Stimulated activated CD4-positive, alpha-beta T cell treated with anti-CD3 and anti-CD28 coated beads, Interleukin-4, amount 100 ng/mL, for 48 hours (primary cell): Measurements from ENCODE around the gene FAM120A.

Experiments
- DNase-seq, 2 donors: peaks; one replicate each; pipeline ENCODE4 v3.0.0-alpha.2; 2020; ENCODE audit warnings: low read depth in 2 of 2

FAM120A gene

GRCh38 chr9:93594041-93594756, 142.7 kb downstream of the FAM120A start:
- DNase-seq = no peak

DNA sequence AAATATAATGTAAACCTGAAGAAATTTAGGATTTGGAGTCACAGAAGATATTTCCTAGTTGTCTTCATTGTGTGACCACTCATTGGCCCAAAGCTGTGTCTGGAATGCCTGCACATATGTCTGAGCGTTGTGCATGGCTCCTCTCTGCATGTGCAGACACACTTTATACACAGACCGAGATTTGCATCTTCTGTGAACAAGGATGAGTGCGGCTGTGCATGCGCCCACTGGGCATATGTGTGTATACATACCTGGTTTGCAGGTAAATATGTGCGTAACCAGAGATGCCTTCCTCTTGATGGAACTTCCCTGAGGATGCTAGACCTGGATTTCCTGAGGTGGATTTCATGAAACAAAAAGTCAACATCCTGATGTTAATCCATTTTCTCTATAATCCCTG, 144.0 kb downstream of the FAM120A start:
- no peak for DNase-seq

- no peak for DNase-seq
Observed at GRCh38 chr9:93595861-93596365, 144.4 kb downstream of the FAM120A start.

DNA sequence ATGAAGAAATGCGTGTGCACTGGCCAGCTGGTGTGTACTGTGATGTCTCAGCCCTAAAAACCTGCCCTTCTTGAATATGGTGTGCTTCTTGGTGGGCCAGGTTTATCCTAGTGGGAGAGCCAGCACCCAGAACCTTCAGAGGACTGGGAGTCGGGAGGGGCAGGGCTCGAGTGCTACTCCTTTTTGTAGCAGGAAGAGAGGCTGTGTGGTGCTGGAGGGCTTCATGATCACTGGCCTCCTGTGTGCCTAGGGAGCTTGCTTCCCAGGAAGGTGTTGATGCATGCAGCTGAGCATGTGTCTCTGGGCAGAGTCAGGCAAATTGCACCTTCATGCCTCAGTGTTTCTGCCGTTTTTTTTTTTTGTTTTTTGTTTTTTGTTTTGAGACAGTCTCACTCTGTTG, 144.9 kb downstream of the FAM120A start:
- no peak for DNase-seq

- DNase-seq = no peak
Observed at GRCh38 chr9:93597142-93597706, 145.7 kb downstream of the FAM120A start.

- no peak for DNase-seq
Observed at GRCh38 chr9:93597871-93598646, 146.6 kb downstream of the FAM120A start.

DNA sequence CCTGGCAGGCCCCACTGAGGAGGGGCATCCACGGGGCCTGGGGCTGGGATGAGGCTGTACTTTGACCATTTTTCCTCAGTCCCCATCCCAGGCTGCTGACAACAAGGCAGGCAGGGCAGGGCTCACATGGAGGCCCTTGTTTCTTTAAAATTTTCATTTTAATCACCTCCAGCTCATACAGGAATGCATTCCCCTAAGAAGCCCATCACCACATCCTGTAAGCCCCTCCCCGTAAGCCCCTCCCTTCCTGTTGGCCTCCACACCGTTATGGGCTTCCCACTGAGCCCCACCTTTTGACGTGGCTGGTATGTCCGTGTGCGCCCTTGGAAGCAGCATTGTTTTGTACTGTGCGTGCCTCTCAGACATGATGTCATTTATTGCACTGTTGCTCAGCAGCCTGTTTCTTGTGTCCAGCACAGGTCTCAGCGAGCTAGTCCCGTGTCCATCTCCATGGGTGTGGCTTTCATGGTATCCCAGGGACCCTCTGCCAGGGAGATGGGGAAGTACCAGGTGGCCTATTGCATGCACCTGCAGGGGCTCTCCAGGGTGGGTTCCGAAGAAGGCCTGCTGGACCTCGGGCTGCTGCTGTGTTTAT, 147.3 kb downstream of the FAM120A start:
- DNase-seq = no peak

DNA sequence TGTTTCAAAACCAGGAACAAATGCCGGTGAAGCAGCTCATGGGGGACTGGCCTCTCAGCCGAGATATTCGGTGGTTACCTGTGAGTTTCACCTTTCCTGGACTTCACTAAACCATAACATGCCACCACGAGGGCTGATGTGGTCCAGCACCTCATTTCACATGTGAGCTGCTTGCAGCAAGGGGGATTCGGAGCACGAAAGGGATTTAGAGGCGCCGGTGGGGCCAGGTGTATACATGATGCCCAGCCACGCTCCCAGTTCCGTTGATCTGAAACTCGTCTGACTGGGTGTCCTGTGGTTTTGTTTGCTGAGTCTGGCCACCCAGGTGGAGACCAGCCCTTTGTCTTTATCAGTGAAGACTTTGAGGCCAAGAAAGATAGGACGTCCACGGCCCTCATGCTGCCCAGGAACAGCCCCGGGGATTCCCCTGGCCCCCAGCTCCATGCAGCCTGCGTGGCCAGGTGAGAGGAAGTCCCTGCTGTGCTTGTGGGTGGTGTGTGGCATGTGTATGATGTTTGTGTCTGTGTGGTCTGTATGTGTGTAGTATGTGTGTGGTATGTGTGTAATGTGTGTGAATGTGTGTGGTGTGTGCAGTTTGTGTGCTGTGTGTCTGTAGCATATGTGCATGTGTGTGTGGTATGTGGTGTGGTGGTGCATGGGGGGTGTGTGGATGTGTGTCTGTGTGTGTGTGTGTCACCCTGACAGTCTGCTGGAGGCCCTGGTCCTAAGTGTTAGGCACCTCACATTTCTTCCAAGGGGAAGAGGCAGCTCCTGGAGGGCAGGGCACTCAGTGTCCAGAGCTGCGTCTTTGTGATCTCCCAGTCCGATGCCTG, 148.3 kb downstream of the FAM120A start:
- DNase-seq = no peak

GRCh38 chr9:93600504-93600903, 149.0 kb downstream of the FAM120A start:
- DNase-seq = no peak

GRCh38 chr9:93601063-93601462, 149.6 kb downstream of the FAM120A start:
- DNase-seq = no peak

DNA sequence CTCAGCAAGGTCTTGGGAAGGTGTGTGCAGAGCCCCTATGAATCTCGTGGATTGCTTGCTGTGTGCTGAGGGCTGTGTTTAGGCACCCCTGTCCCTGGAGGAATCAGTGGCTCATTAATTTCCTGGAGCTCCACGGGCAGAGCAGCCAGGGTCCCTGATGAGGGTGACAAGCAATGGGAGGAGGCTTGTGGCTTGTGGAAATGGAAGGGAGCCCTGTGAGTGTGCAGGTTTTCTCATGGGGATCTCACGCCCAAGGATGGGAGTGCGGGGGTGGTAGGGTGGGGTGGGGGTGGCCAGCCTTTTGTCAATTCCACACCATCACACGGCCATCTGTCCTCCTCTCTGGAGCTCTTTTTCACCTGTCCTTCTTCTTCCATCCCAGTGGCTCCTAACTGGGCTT, 150.2 kb downstream of the FAM120A start:
- DNase-seq = no peak

DNA sequence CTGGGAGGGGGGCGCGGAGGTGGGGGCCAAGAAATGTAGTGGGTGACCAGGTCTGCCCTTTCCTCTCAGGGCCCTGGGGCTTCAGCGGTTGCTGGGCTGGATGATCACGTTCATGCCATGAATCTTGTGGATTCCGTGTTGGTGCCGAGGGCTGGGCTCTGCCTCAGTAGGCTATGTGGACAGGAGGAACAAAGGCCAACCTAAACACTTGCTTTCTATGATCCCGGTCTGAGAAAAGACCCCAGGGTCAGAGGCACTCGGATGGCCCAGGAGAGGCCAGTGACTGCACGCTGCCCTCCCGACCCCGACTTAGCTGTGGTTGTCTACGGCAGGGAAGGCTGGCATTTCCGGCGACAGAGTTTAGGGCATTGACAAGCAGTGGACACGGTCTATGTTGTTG, 151.5 kb downstream of the FAM120A start:
- no peak for DNase-seq

GRCh38 chr9:93603906-93604326, 152.4 kb downstream of the FAM120A start:
- DNase-seq = no peak

DNA sequence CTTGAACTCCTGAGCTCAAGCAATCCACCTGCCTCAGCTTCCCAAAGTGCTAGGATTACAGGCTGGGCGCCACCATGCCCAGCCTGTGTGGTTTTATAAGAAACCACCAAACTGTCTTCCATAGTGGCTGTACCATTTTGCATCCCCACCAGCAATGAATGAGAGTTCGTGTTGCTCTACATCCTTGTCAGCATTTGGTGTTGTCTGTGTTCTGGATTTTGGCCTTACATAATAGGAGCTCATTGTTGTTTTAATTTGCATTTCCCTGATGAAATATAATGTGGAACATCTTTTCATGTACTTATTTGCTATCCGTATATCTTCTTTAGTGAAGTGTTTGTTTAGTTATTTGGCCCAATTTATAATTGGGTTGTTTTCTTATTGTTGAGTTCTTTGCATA, 154.7 kb downstream of the FAM120A start:
- no peak for DNase-seq

GRCh38 chr9:93610206-93610605, 158.7 kb downstream of the FAM120A start:
- no peak for DNase-seq

- no peak for DNase-seq
Observed at GRCh38 chr9:93612052-93612795, 160.7 kb downstream of the FAM120A start.

GRCh38 chr9:93612796-93613154, 161.3 kb downstream of the FAM120A start:
- DNase-seq = peak in 1 of 2 donors; percentile 2

- DNase-seq = no peak
Observed at GRCh38 chr9:93613174-93613573, 161.7 kb downstream of the FAM120A start.

DNA sequence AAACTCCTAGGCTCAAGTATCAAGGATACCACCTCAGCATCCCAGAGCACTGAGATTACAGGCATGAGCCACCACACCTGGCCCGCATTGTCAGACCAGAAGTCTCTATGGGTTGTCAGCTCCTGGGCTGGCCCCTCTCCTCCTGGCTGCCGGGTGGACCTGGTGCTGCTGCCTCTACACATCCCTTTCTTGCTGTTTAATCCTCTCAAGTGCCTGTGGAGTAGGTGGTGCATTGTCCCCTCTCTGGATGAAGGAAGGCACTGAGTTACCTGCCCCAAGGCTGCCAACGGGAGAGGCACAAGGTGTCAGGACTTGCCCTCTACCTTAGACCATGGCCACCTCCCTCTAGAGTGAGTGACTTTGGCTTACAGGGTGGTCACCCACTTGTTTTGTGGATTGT, 162.3 kb downstream of the FAM120A start:
- DNase-seq = no peak

DNA sequence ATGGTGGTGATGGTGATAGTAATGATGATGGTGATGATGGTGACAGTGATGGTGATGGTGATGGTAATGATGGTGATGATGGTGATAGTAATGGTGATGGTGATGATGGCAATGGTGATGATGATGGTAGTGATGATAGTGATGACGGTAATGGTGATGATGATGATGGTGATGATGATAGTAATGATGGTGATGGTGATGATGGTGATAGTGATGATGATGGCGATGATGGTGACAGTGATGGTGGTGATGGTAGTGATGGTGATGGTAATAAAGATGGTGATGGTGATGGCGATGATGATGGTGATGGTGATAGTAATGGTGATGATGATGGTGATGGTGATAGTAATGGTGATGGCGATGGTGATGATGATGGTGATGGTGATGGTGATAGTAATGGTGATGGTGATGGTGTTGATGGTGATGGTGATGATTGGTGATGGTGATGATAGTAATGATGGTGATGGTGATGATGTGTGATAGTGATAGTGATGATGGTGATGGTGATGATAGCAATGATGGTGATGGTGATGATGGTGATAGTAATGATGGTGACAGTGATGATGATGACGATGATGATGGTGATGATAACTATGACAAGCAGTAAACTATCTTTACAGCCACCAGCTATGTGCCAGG, 163.5 kb downstream of the FAM120A start:
- DNase-seq = no peak
